HepG2 (cell line): Measurements from ENCODE around the gene ARHGEF40. TPM values are rescaled to one million over a fixed set of nuclear protein-coding genes. Genes with fewer than 3 reads are reported as not detected.
A peak's percentile ranks its signal among the peaks of the same experiment; 100 is the strongest.

Experiments used
- NFE2 ChIP-seq: sonication (generic); formaldehyde crosslinking; IDR thresholded peaks from 2 replicates; pipeline ENCODE4 v1.4.0; 2020; ENCODE audit warnings: missing genetic modification reagents
- TOE1 ChIP-seq: sonication (generic); formaldehyde crosslinking; IDR thresholded peaks from 2 replicates; pipeline ENCODE4 v1.4.0; 2020; ENCODE audit warnings: mild to moderate bottlenecking, missing genetic modification reagents
- XBP1 ChIP-seq: sonication (generic); formaldehyde crosslinking; IDR thresholded peaks from 2 replicates; pipeline ENCODE4 v1.5.0; 2020; ENCODE audit warnings: missing genetic modification reagents
- ZNF235 ChIP-seq: sonication (generic); formaldehyde crosslinking; IDR thresholded peaks from 2 replicates; pipeline ENCODE4 v1.8.1; 2023; ENCODE audit warnings: mild to moderate bottlenecking, missing genetic modification reagents, borderline replicate concordance
- ZNF296 ChIP-seq: sonication (generic); formaldehyde crosslinking; conservative IDR thresholded peaks from 2 replicates; pipeline ENCODE4 v1.5.0; 2020; ENCODE audit warnings: mild to moderate bottlenecking, missing genetic modification reagents
- ZNF484 ChIP-seq: sonication (generic); formaldehyde crosslinking; IDR thresholded peaks from 2 replicates; pipeline ENCODE4 v1.5.1; 2020; ENCODE audit warnings: mild to moderate bottlenecking, low read depth, missing genetic modification reagents, borderline replicate concordance
- ZSCAN25 ChIP-seq: sonication (generic); formaldehyde crosslinking; IDR thresholded peaks from 2 replicates; pipeline ENCODE4 v1.8.0; 2022; ENCODE audit warnings: mild to moderate bottlenecking, missing genetic modification reagents
- ZSCAN30 ChIP-seq: sonication (generic); formaldehyde crosslinking; IDR thresholded peaks from 2 replicates; pipeline ENCODE4 v1.5.0; 2020; ENCODE audit warnings: mild to moderate bottlenecking, missing genetic modification reagents
- polyA plus RNA-seq, 8 experiments: library from polyadenylated mRNA; depleted of rRNA in 3 of 8; stranded (reverse) in 7 of 8; unstranded in 1 of 8; fragments of >200 nt; fragmentation: Illumina TruSeq in 4 of 8; extraction: Trizol in 4 of 8; gene quantifications; 2 replicates each; pipeline versions ENCODE4 v1.2.1 to v1.2.3, GENCODE V29; 2011 to 2016; ENCODE audit warnings: low read depth in 4 of 8, missing spikeins in 1 of 8, mixed read lengths in 1 of 8; ENCODE audit not compliant: insufficient read depth in 1 of 8
- total RNA-seq, 5 experiments: library from RNA; depleted of rRNA; stranded (reverse); fragments of >200 nt; fragmentation: Illumina TruSeq; extraction: Trizol; gene quantifications; 2 replicates each; pipeline ENCODE4 v1.2.3, GENCODE V29; 2016; ENCODE audit warnings: low read depth in 1 of 5
- TF ChIP-seq, protein P1 (sequence below): sonication (generic); formaldehyde crosslinking; IDR thresholded peaks from 2 replicates; pipeline ENCODE4 v1.4.0; 2020; ENCODE audit warnings: missing genetic modification reagents
- TF ChIP-seq, protein P2 (sequence below): sonication (generic); formaldehyde crosslinking; IDR thresholded peaks from 2 replicates; pipeline ENCODE4 v1.5.0; 2020; ENCODE audit warnings: missing genetic modification reagents
- TF ChIP-seq, protein P3 (sequence below): sonication (generic); formaldehyde crosslinking; IDR thresholded peaks from 2 replicates; pipeline ENCODE4 v1.8.0; 2022; ENCODE audit warnings: missing genetic modification reagents, mild to moderate bottlenecking, borderline replicate concordance
- TF ChIP-seq, protein P4 (sequence below): IDR thresholded peaks from 2 replicates; pipeline ENCODE4 v1.6.1; 2018; ENCODE audit warnings: missing genetic modification reagents
- TF ChIP-seq, protein P5 (sequence below): IDR thresholded peaks from 2 replicates; pipeline ENCODE4 v1.6.1; 2016; ENCODE audit warnings: low read depth, missing genetic modification reagents, missing compliant biosample characterization
- TF ChIP-seq, protein P6 (sequence below): sonication (generic); formaldehyde crosslinking; IDR thresholded peaks from 2 replicates; pipeline ENCODE4 v1.8.0; 2022; ENCODE audit warnings: mild to moderate bottlenecking, missing genetic modification reagents, moderate library complexity

ARHGEF40 gene
- total and polyA plus RNA-seq, 2 of the 13 experiments (the other 11 are each of a cell fraction or from before 2014, with no cell fraction given) = 28.1 to 78.1 TPM

DNA sequence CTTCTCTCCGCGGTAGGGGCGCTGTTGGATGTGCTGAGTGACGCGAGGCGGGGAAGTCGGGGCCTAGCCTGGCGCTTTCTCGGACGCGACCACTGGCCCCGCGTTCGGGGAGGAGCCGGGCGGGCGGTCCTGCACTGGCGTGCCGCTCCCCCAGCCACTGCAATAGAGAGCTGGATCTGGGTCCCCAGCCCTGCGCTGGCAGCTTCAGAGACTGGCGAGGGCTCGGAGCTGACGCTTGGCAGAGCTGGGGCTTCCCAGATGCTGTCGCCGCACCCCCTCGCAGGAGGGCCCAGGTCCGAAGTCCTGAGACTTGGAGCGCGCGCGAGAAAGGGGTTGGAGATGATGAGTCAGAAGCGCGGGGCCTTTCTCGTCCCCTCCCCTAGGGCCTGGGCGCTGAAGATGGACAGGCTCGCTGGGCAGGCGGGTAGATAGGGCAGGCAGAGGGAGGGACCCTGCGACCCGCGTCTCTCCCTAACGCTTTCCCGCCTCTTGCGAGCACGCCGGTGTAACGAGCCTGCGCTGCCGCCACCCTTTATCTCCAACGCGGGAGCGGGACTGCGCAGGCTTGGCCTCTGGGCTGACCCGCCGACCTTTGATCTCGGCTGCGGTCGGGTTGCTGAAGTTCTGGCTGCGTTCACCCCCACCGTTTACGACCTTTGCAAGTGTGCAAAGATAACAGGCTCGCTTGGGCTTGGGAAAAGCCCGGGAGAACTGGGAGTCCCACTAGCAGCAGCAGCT, 33.8 kb downstream of the ARHGEF40 start (continued):
- TF ChIP-seq, protein P1, sequence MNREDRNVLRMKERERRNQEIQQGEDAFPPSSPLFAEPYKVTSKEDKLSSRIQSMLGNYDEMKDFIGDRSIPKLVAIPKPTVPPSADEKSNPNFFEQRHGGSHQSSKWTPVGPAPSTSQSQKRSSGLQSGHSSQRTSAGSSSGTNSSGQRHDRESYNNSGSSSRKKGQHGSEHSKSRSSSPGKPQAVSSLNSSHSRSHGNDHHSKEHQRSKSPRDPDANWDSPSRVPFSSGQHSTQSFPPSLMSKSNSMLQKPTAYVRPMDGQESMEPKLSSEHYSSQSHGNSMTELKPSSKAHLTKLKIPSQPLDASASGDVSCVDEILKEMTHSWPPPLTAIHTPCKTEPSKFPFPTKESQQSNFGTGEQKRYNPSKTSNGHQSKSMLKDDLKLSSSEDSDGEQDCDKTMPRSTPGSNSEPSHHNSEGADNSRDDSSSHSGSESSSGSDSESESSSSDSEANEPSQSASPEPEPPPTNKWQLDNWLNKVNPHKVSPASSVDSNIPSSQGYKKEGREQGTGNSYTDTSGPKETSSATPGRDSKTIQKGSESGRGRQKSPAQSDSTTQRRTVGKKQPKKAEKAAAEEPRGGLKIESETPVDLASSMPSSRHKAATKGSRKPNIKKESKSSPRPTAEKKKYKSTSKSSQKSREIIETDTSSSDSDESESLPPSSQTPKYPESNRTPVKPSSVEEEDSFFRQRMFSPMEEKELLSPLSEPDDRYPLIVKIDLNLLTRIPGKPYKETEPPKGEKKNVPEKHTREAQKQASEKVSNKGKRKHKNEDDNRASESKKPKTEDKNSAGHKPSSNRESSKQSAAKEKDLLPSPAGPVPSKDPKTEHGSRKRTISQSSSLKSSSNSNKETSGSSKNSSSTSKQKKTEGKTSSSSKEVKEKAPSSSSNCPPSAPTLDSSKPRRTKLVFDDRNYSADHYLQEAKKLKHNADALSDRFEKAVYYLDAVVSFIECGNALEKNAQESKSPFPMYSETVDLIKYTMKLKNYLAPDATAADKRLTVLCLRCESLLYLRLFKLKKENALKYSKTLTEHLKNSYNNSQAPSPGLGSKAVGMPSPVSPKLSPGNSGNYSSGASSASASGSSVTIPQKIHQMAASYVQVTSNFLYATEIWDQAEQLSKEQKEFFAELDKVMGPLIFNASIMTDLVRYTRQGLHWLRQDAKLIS (CRISPR knock-in tag) = 0 out of 2 replicates have a peak, but pooled peaks have one; percentile 42
- TF ChIP-seq, protein P2, sequence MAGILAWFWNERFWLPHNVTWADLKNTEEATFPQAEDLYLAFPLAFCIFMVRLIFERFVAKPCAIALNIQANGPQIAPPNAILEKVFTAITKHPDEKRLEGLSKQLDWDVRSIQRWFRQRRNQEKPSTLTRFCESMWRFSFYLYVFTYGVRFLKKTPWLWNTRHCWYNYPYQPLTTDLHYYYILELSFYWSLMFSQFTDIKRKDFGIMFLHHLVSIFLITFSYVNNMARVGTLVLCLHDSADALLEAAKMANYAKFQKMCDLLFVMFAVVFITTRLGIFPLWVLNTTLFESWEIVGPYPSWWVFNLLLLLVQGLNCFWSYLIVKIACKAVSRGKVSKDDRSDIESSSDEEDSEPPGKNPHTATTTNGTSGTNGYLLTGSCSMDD (CRISPR knock-in tag) = no peak
- TF ChIP-seq ZNF484 (CRISPR knock-in tag) = peak; percentile 97
- TF ChIP-seq, protein P3, sequence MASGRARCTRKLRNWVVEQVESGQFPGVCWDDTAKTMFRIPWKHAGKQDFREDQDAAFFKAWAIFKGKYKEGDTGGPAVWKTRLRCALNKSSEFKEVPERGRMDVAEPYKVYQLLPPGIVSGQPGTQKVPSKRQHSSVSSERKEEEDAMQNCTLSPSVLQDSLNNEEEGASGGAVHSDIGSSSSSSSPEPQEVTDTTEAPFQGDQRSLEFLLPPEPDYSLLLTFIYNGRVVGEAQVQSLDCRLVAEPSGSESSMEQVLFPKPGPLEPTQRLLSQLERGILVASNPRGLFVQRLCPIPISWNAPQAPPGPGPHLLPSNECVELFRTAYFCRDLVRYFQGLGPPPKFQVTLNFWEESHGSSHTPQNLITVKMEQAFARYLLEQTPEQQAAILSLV (CRISPR knock-in tag) = peak; percentile 96
- TF ChIP-seq, protein P4, sequence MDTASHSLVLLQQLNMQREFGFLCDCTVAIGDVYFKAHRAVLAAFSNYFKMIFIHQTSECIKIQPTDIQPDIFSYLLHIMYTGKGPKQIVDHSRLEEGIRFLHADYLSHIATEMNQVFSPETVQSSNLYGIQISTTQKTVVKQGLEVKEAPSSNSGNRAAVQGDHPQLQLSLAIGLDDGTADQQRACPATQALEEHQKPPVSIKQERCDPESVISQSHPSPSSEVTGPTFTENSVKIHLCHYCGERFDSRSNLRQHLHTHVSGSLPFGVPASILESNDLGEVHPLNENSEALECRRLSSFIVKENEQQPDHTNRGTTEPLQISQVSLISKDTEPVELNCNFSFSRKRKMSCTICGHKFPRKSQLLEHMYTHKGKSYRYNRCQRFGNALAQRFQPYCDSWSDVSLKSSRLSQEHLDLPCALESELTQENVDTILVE (CRISPR knock-in tag) = peak; percentile 90
- TF ChIP-seq ZNF296 (CRISPR knock-in tag) = peak; percentile 97
- TF ChIP-seq ZSCAN25 (CRISPR knock-in tag) = peak; percentile 93
- 0 out of 2 replicates have a peak, but pooled peaks have one; percentile 50 for TF ChIP-seq ZSCAN30 (CRISPR knock-in tag)
- no peak; the same call in 1 of the 2 replicates for TF ChIP-seq TOE1 (CRISPR knock-in tag)
- TF ChIP-seq, protein P5, sequence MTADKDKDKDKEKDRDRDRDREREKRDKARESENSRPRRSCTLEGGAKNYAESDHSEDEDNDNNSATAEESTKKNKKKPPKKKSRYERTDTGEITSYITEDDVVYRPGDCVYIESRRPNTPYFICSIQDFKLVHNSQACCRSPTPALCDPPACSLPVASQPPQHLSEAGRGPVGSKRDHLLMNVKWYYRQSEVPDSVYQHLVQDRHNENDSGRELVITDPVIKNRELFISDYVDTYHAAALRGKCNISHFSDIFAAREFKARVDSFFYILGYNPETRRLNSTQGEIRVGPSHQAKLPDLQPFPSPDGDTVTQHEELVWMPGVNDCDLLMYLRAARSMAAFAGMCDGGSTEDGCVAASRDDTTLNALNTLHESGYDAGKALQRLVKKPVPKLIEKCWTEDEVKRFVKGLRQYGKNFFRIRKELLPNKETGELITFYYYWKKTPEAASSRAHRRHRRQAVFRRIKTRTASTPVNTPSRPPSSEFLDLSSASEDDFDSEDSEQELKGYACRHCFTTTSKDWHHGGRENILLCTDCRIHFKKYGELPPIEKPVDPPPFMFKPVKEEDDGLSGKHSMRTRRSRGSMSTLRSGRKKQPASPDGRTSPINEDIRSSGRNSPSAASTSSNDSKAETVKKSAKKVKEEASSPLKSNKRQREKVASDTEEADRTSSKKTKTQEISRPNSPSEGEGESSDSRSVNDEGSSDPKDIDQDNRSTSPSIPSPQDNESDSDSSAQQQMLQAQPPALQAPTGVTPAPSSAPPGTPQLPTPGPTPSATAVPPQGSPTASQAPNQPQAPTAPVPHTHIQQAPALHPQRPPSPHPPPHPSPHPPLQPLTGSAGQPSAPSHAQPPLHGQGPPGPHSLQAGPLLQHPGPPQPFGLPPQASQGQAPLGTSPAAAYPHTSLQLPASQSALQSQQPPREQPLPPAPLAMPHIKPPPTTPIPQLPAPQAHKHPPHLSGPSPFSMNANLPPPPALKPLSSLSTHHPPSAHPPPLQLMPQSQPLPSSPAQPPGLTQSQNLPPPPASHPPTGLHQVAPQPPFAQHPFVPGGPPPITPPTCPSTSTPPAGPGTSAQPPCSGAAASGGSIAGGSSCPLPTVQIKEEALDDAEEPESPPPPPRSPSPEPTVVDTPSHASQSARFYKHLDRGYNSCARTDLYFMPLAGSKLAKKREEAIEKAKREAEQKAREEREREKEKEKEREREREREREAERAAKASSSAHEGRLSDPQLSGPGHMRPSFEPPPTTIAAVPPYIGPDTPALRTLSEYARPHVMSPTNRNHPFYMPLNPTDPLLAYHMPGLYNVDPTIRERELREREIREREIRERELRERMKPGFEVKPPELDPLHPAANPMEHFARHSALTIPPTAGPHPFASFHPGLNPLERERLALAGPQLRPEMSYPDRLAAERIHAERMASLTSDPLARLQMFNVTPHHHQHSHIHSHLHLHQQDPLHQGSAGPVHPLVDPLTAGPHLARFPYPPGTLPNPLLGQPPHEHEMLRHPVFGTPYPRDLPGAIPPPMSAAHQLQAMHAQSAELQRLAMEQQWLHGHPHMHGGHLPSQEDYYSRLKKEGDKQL (CRISPR knock-in tag) = peak; percentile 77
- TF ChIP-seq XBP1 (CRISPR knock-in tag) = peak; percentile 28; the same call in 1 of the 2 replicates
- TF ChIP-seq, protein P6, sequence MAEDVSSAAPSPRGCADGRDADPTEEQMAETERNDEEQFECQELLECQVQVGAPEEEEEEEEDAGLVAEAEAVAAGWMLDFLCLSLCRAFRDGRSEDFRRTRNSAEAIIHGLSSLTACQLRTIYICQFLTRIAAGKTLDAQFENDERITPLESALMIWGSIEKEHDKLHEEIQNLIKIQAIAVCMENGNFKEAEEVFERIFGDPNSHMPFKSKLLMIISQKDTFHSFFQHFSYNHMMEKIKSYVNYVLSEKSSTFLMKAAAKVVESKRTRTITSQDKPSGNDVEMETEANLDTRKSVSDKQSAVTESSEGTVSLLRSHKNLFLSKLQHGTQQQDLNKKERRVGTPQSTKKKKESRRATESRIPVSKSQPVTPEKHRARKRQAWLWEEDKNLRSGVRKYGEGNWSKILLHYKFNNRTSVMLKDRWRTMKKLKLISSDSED = 0 out of 2 replicates have a peak, but pooled peaks have one; percentile 59
- TF ChIP-seq ZNF235 = peak; percentile 97
- no peak for TF ChIP-seq NFE2 (CRISPR knock-in tag)
